Common myeloid progenitor, CD34-positive (primary cell): Measurements from ENCODE around the gene LMBR1L. TPM values are rescaled to one million over a fixed set of nuclear protein-coding genes. Genes with fewer than 3 reads are reported as not detected.
A peak's percentile ranks its signal among the peaks of the same experiment; 100 is the strongest.

Experiments
- CTCF ChIA-PET: fragments of 350-600 bp; sonication (Branson Sonifier 250); formaldehyde crosslinking; loops from one replicate; lab custom pipeline; 2021; ENCODE audit warnings: antibody characterized with exemption; lab: Charles Lee
- POLR2A ChIA-PET: fragments of 350-600 bp; sonication (Branson Sonifier 250); formaldehyde crosslinking; loops from one replicate; lab custom pipeline; 2021; ENCODE audit warnings: antibody characterized with exemption; lab: Charles Lee
- DNase-seq, 3 donors: peaks; one replicate each; pipeline versions ENCODE4 v3.0.0 to v3.0.0-alpha.2; 2013
- H3K27ac ChIP-seq, 2 experiments: 1 replicate in 1 of 2; 2 replicates in 1 of 2; pipeline ENCODE4 v1.7.0; 2013; ENCODE audit warnings: inconsistent platforms in 2 of 2, low read length in 2 of 2, mild to moderate bottlenecking in 2 of 2, low read depth in 1 of 2, moderate library complexity in 1 of 2; ENCODE audit not compliant: severe bottlenecking in 2 of 2, insufficient read depth in 1 of 2, poor library complexity in 1 of 2
- H3K27me3 ChIP-seq, 5 experiments: replicated peaks in 2 of 5; 1 replicate in 3 of 5; 2 replicates in 2 of 5; pipeline versions ENCODE4 v1.6.1 to v1.7.0; 2013; ENCODE audit warnings: low read length in 4 of 5, mild to moderate bottlenecking in 2 of 5, moderate library complexity in 2 of 5, inconsistent platforms in 1 of 5; ENCODE audit not compliant: insufficient read depth in 5 of 5, control insufficient read depth in 4 of 5
- H3K36me3 ChIP-seq, 4 experiments: 1 replicate in 2 of 4; 2 replicates in 2 of 4; pipeline versions ENCODE4 v1.6.1 to v1.7.0; 2013; ENCODE audit warnings: low read length in 3 of 4, control low read depth in 1 of 4, mild to moderate bottlenecking in 1 of 4; ENCODE audit not compliant: control insufficient read depth in 4 of 4, insufficient read depth in 4 of 4
- H3K4me1 ChIP-seq, 4 experiments: 1 replicate in 3 of 4; 2 replicates in 1 of 4; pipeline versions ENCODE4 v1.6.1 to v1.7.1; 2013; ENCODE audit warnings: low read length in 3 of 4, mild to moderate bottlenecking in 3 of 4, control low read depth in 1 of 4, inconsistent platforms in 1 of 4, moderate library complexity in 1 of 4; ENCODE audit not compliant: control insufficient read depth in 4 of 4, insufficient read depth in 4 of 4; ENCODE audit errors: control extremely low read depth in 1 of 4
- H3K4me3 ChIP-seq, 7 experiments: 1 replicate in 4 of 7; 2 replicates in 3 of 7; pipeline versions ENCODE4 v1.5.1 to v1.7.0; 2013; ENCODE audit warnings: mild to moderate bottlenecking in 7 of 7, low read length in 6 of 7, moderate library complexity in 6 of 7, inconsistent platforms in 2 of 7, low read depth in 2 of 7, control low read depth in 1 of 7; ENCODE audit not compliant: insufficient read depth in 4 of 7, control insufficient read depth in 1 of 7; ENCODE audit errors: extremely low read depth in 1 of 7
- H3K9me3 ChIP-seq, 5 experiments: 1 replicate in 4 of 5; 2 replicates in 1 of 5; pipeline versions ENCODE4 v1.6.1 to v1.7.1; 2013; ENCODE audit warnings: low read length in 4 of 5, mild to moderate bottlenecking in 2 of 5, inconsistent platforms in 1 of 5, low read depth in 1 of 5, moderate library complexity in 1 of 5; ENCODE audit not compliant: control insufficient read depth in 4 of 5, insufficient read depth in 2 of 5; ENCODE audit errors: control extremely low read depth in 1 of 5
- WGBS: methylation state at CpG from one replicate; pipeline ENCODE4 v1.1.5; 2013; ENCODE audit not compliant: insufficient coverage; 5-methylcytosine and 5-hydroxymethylcytosine counted together
- polyA plus RNA-seq: library from polyadenylated mRNA; unstranded; fragments of 120-200 nt; gene quantifications from one replicate; pipeline ENCODE4 v1.2.1, GENCODE V29; 2013

The LMBR1L gene, protein sequence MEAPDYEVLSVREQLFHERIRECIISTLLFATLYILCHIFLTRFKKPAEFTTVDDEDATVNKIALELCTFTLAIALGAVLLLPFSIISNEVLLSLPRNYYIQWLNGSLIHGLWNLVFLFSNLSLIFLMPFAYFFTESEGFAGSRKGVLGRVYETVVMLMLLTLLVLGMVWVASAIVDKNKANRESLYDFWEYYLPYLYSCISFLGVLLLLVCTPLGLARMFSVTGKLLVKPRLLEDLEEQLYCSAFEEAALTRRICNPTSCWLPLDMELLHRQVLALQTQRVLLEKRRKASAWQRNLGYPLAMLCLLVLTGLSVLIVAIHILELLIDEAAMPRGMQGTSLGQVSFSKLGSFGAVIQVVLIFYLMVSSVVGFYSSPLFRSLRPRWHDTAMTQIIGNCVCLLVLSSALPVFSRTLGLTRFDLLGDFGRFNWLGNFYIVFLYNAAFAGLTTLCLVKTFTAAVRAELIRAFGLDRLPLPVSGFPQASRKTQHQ
- 55.9 TPM for polyA plus RNA-seq

DNA sequence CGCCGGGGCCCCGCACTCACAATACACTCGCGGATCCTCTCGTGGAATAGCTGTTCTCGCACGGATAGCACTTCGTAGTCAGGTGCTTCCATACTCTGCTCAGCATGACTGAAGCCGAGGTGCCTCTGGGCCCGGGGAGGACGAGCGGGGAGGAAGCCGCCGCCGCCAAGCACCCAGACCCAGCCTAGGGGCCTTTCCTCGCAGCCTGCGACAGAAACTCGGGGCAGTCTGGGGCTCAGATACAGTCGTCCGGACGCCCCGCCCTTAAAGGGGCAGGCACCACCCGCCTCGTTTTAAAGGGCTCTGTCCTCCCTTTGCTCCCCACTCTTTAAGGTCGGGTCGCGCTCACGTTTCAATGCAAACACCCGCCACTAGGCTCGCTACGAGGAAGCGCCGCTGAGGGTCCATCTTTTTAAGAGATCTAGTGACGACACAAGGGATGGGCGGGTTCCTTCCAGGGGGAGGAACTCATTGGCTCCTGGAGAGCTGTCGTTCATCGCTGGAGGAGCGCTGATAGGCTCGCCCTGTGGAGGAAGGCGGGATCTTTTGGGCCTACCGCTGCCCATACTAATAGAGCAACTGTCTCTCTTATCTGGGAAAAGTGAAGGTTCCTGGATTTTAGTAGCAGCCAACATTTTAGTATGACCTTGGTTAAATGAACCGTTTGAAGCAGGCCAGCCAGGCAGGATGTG, at the start of gene LMBR1L:
LMBR1L (minus strand) TSS at position 384 of the 692 bp plus-strand sequence; CDS start at position 92, 292 bp downstream.
- H3K4me3 ChIP-seq: peak within 1 kb of the TSS; percentile 73 to 98 (median 90)
- H3K4me1 ChIP-seq: peaks cover 4 to 23% (median 20%) of the 10 kb centered on the region in 4 experiments
- POLR2A ChIA-PET: interaction anchor here (1.2 to 3.4 kb wide), 3 partner anchors 9 to 79 kb away, joined by 5 to 25 read pairs (median 7); partner anchors contain the start of genes TUBA1A and TUBA1B
- CTCF ChIA-PET: interaction anchor here (0.6 to 20.9 kb wide), 7 partner anchors 9 to 54 kb away, joined by 3 to 326 read pairs (median 22); partner anchors contain the start of genes DHH, RHEBL1 and TUBA1B
- H3K27ac ChIP-seq: peak within 1 kb of the TSS; percentile 72 to 89
- no peaks in the 10 kb centered on the region for H3K27me3 ChIP-seq
- WGBS: under 1% methylated on average over 38 of the region's 43 CpGs
- no peaks in the 10 kb centered on the region for H3K9me3 ChIP-seq
- H3K36me3 ChIP-seq: peaks cover 0 to 12% (median 8%) of the 10 kb centered on the region in 4 experiments
- DNase-seq: peak; percentile 99

DNA sequence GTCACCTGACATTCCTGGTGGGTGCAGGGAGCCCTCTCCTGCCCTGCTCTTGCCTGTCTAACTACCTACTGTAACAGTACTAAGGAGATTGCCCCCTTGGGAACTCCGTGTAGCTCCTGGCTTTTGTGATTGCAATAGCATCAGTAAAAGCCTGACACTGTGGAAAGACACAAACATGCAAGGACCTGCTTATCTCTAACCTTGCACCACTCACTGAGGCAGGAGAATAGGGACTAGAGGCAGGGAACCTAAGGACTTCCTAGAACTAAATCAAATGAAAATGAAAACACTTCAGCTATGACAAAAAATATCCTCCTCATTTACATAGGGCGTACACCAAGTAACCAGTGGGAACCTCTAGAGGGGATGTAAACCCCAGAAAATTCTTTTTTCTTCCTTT, 49.8 kb upstream of the LMBR1L start:
- Histone ChIP-seq H3K27me3 (no peaks in the 10 kb centered on the region), H3K4me3 (no peak overlapping the region), H3K9me3 (no peaks in the 10 kb centered on the region), H3K36me3 (no peaks in the 10 kb centered on the region), H3K27ac (no peak overlapping the region), H3K4me1 (peaks cover 2 to 15% (median 4%) of the 10 kb centered on the region in 4 experiments)
- WGBS: 100% methylated on average over 2 of the region's 2 CpGs
- POLR2A ChIA-PET: no interaction called here
- no peak for DNase-seq
- CTCF ChIA-PET: interaction anchor here (0.6 kb wide), 1 partner anchor 75 kb away, joined by 3 read pairs; no protein-coding TSS in a partner anchor

DNA sequence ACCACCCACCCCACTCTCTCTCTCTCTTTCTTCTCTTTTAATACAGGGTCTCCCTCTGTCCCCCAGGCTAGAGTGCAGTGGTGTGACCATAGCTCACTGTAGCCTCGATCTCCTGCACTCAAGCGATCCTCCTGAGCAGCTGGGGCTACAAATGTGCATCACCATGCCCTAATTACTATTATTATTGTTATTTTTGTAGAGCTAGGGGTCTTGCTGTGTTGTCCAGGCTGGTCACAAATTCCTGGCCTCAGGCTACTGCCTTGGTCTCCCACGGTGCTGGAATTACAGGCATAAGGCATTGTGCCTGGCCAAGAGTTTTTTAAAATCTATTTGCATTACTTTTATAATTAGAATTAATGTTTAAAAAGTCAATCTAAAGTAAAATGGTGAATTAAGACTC, 43.6 kb upstream of the LMBR1L start:
- CTCF ChIA-PET: interaction anchor here (1.0 kb wide), 1 partner anchor 10 kb away, joined by 3 read pairs; no protein-coding TSS in a partner anchor
- no peaks in the 10 kb centered on the region for H3K27me3 ChIP-seq
- H3K9me3 ChIP-seq: no peaks in the 10 kb centered on the region
- no CpG with 5 or more reads among the region's 3 CpGs for WGBS
- no peak overlapping the region for H3K4me3 ChIP-seq
- H3K36me3 ChIP-seq: no peaks in the 10 kb centered on the region
- no peak for DNase-seq
- H3K27ac ChIP-seq: no peak overlapping the region
- H3K4me1 ChIP-seq: no peaks in the 10 kb centered on the region
- POLR2A ChIA-PET: no interaction called here

DNA sequence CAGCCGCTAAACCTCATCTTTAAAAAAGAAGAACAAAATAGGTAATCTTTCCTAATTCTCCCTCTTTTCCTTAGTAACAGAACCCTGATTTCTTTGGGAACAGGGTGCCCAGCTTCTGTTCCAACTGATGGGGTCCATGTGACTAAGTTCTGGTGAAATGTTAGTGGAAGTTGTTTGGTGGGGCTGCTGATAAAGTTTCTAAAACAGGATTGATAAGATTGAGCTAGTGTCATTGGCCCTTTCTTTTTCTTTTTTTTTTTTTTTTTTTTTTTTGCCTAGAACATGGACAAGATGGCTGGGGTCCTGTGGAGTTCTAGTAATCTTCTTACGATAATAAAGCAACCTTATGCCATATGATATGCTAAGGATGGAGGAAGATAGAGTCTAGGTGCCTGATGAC, 36.7 kb upstream of the LMBR1L start:
- CTCF ChIA-PET: interaction anchor here (0.7 to 2.1 kb wide), 5 partner anchors 10 to 127 kb away, joined by 3 to 5 read pairs (median 3); no protein-coding TSS in a partner anchor
- no peak for DNase-seq
- H3K36me3 ChIP-seq: no peaks in the 10 kb centered on the region
- H3K4me1 ChIP-seq: no peaks in the 10 kb centered on the region
- H3K4me3 ChIP-seq: no peak overlapping the region
- no peak overlapping the region for H3K27ac ChIP-seq
- H3K9me3 ChIP-seq: no peaks in the 10 kb centered on the region
- POLR2A ChIA-PET: no interaction called here
- 100% methylated on average over 1 of the region's 2 CpGs for WGBS
- no peaks in the 10 kb centered on the region for H3K27me3 ChIP-seq

DNA sequence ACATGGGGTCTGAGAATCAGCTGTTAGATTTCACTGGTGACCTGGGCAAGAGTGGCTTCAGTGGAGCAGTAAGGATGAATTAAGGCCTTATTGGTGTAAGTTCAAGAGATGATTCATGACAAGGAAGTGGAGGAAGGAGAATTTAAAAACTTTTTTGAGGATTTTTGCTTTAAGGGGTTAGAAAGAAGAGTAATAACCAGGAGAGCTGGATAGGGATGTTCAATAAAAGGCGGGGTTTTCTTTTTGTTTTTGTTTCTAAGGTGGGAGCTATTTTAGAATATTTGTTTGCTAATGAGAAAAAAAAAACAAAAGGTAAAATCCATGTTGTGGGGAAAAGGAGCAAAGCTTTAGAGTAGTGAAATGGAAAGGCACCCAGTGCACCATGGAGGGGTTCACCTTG, 35.8 kb upstream of the LMBR1L start:
- WGBS: 100% methylated on average over 1 of the region's 1 CpG
- no peak overlapping the region for H3K27ac ChIP-seq
- no peak for DNase-seq
- ChIA-PET POLR2A (no interaction called here), CTCF (interaction anchor here (2.1 kb wide), 1 partner anchor 9 kb away, joined by 5 read pairs; no protein-coding TSS in a partner anchor)
- H3K27me3 ChIP-seq: no peaks in the 10 kb centered on the region
- no peak overlapping the region for H3K4me3 ChIP-seq
- H3K36me3 ChIP-seq: peaks cover 0 to 2% (median 0%) of the 10 kb centered on the region in 4 experiments
- H3K4me1 ChIP-seq: no peaks in the 10 kb centered on the region
- no peaks in the 10 kb centered on the region for H3K9me3 ChIP-seq

DNA sequence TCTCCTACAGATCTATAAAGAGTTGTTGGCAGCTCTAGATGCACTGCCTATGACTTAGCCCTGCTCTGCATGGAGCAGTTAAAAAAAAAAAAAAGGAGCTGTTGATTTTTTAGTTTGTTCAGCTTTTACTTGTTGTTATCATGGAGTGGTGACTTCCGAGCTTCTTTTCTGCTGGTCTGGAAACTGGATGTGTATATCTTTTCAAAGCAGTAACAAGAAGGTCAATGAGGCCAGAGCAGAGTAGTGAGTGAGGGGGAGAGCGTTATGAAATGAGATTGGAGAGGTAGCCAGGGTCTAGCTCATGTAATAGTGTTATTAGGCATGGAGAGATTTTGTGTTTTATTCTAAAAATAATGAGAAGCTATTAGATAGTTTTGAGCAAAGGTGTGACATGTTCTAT, 33.7 kb upstream of the LMBR1L start:
- Histone ChIP-seq H3K36me3 (peaks cover 0 to 2% (median 0%) of the 10 kb centered on the region in 4 experiments), H3K27ac (no peak overlapping the region), H3K4me3 (no peak overlapping the region), H3K9me3 (no peaks in the 10 kb centered on the region), H3K27me3 (no peaks in the 10 kb centered on the region), H3K4me1 (no peaks in the 10 kb centered on the region)
- DNase-seq: no peak
- CTCF ChIA-PET: interaction anchor here (0.9 to 1.2 kb wide), 3 partner anchors 10 to 57 kb away, joined by 3 to 4 read pairs (median 3); no protein-coding TSS in a partner anchor
- WGBS: 100% methylated on average over 1 of the region's 2 CpGs
- POLR2A ChIA-PET: no interaction called here
